Prostate gland (tissue), 2 donors: Measurements from ENCODE around the gene WDR93.

ENCODE experiments used
- POLR2AphosphoS5 ChIP-seq: sonication (generic); formaldehyde crosslinking; IDR thresholded peaks from one replicate; pipeline ENCODE4 v1.6.1; 2017; ENCODE audit warnings: antibody characterized with exemption
- TF ChIP-seq, protein P1 (sequence below), 4 experiments: fragments of 200-600 bp in 2 of 4; fragments of 450-650 bp in 2 of 4; sonication (generic) in 2 of 4; IDR thresholded peaks; 1 replicate in 3 of 4; 2 replicates in 1 of 4; pipeline ENCODE4 v1.5.1; 2016 to 2019; ENCODE audit warnings: antibody characterized with exemption in 4 of 4, mild to moderate bottlenecking in 2 of 4, moderate library complexity in 2 of 4

DNA sequence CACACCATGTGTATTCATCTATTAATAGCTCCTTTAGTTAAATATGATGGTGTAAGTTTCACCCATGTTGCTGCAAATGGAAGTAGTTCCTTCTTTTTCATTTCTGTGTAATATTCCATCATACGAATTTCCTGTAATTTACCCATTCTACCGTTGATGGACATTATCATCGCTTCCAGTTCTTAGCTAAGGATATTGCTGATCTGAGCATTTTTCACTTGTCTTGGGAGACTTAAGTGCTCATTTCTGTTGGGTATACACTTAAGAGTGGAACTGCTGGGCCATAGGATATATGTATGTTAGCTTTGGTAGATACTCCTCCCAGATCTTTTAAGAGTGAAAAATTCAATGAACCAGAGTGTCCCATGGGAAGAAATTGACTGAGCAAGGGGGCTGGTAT, 22.4 kb upstream of the WDR93 start:
- TF ChIP-seq, protein P1, sequence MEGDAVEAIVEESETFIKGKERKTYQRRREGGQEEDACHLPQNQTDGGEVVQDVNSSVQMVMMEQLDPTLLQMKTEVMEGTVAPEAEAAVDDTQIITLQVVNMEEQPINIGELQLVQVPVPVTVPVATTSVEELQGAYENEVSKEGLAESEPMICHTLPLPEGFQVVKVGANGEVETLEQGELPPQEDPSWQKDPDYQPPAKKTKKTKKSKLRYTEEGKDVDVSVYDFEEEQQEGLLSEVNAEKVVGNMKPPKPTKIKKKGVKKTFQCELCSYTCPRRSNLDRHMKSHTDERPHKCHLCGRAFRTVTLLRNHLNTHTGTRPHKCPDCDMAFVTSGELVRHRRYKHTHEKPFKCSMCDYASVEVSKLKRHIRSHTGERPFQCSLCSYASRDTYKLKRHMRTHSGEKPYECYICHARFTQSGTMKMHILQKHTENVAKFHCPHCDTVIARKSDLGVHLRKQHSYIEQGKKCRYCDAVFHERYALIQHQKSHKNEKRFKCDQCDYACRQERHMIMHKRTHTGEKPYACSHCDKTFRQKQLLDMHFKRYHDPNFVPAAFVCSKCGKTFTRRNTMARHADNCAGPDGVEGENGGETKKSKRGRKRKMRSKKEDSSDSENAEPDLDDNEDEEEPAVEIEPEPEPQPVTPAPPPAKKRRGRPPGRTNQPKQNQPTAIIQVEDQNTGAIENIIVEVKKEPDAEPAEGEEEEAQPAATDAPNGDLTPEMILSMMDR (IDR thresholded peaks at IDR 0.05), result no peak
- TF ChIP-seq POLR2AphosphoS5, result no peak
